Fibroblast of skin of left quadriceps (primary cell): ENCODE data around the gene FADS1.

Source experiments
- DNase-seq, 2 experiments: peaks; one replicate each; pipeline ENCODE4 v3.0.0-alpha.2; 2013; ENCODE audit warnings: low read depth in 2 of 2

FADS1 gene

DNA sequence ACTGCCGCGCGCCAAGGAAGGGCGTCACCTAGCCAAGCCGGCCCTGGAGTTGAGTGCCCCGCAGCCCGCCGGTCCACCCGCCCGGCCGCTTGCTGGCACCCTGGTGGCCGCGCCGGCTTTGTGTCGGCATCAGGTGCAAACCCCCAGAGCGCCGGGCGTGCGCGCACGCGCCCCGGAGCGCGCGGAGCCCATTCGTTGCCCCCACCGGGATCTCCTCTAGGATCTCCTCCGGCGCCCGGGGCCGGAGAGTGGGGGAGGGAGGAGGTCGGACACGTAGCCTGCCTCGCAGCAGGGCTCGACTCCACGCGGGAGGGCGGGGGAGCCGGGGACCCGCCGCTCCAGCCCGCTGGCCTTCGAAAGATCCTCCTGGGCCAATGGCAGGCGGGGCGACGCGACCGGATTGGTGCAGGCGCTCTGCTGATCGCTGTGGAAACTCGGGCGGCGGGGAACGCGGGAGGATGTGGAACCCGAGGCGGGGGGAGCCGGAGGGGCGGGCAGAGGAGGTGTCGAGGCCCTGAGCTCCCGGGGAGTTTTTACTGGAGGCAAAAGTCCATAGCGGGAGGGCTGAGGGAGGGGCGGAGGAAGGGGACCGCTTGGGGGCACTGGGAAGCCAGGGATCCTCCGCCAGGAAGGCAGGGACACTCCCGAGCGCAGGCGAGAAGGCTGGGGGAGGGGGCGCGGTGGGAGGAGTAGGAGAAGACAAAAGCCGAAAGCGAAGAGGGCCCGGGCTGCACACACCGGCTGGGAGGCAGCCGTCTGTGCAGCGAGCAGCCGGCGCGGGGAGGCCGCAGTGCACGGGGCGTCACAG, 11.0 kb upstream of the FADS1 start, which contains the start of gene FADS2:
TSS of gene FADS2 (plus strand) at position 730 of the 808 bp plus-strand sequence. CDS start 91 bp downstream, outside the sequence.
- peak; percentile 89 to 92 for DNase-seq

DNA sequence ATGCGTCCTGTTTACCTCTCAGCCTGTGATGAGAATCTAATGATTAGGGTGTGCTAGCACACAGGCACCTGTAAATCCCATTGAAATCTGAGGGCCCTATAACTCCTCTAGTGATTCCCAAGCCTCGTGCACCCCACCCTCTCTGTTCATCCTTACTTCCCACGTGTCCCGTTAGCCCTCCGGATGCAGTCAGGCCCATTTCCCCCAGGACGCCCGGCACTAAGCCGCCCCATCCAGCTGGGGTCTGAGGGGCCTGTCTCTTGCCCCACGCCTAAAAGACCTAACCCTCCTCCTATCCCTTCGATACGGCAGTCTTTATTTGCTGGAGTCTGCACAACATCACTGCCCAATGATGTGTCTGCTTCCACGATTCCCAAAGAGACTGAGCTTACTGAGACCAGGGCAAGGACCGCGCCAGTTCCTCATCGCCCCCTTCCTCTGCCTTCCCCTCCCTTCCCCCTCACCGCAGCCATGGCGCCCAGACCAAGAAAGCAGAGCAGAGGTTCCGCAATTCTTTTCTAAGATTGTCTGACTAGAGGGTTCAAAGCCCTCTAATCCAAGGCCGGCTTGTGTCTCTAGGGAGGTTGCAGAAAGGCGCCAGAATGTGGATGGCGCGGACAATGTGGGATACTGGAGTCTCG, 10.2 kb upstream of the FADS1 start:
- no peak for DNase-seq

DNA sequence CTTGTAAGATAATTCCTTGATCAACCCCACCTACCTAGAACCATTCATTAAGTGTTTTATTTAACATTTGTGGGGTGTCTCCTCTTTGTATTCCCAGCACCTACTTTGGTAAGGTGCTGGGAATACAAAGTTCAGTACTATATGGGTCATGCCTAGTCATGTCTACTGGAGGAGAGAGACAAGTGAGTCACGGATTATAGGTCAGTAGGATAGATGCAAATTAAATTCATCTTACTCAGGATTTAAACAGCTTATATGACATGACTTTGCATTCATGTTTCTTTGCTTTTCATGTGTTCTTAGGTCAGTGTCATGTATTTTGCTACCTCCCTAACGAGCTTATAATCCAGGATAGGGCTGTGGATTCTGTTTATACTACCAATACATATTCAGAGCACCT, 3.4 kb upstream of the FADS1 start:
- no peak for DNase-seq

DNA sequence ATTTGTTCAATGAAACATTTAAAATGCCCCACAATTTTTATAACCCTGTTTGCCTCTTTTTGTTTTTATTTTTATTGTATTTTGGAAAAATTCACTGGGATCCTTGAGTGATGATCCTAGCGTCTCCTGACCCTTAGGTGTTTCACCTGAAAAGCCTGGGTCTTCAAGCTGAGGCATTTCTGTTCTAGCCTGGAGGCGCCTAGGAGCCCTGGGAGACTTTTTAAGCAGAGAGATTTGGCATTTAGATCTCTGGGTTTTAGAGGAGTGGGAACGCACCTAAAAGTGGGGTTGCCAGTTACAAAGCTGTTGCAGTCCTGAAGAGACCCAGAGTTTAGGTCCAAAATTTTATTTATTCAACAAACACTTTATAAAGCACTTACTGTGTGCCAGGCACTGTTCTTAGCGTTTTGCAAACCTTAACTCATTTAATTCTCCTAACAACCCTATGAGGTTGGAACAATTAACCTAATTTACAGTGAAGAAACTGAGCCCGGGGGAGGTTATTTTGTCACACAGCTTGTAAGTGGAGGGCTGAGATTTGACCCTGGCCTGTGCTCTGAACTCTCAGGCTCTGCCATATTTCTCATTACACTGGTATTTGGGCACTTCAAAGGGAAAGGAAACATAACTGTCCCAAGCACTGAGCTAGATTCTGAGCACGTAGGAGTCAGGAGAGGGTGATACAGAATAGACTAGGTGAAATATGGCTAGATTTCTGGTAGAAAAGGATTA, 834 bp upstream of the FADS1 start:
- DNase-seq, result no peak

DNA sequence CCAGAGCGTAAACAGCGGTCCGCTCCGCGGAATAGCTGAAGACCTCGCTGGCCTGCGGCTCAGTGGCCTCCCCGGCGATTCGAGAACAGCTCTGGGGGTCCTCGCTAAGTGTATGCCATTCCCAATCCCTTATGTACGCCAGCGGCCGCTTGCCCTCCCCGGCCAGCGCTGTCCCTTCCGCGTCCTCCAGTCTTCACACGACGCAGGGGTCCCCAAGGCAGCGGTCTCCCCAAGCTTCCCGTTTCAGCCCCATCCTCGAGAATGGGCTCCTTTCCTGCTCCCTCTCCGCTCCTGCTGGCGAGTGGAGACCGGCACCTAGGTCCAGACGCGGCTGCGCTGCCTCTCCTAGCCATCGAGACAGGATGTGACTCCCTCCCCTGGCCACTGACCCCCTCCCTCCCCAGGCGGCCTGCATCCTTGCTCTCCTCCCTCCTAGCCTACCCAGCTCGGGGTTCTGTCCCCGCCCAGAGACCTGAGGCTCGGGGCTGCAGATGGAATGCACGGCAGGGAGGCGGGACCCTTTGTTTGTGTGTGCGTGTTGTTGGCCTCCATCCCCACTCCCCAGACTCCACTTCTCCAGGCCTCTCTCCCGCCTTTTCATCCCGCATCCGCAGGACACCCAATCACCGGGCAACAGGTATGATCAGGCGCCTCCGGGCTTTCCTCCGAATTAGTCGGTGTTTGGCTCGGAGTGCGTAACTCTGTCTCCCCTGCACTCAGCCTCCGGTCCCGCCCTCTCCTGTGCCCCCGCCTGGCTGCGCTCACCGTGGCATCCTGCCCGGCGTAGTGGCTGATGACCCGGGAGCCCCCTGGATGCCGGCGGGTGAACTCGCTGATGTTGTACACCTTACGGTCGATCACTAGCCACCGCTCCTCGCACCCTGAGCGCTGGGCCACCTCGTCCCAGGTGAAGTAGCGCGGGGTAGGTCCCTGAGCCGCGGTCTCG, 740 bp downstream of the FADS1 start:
- DNase-seq, result no peak

DNA sequence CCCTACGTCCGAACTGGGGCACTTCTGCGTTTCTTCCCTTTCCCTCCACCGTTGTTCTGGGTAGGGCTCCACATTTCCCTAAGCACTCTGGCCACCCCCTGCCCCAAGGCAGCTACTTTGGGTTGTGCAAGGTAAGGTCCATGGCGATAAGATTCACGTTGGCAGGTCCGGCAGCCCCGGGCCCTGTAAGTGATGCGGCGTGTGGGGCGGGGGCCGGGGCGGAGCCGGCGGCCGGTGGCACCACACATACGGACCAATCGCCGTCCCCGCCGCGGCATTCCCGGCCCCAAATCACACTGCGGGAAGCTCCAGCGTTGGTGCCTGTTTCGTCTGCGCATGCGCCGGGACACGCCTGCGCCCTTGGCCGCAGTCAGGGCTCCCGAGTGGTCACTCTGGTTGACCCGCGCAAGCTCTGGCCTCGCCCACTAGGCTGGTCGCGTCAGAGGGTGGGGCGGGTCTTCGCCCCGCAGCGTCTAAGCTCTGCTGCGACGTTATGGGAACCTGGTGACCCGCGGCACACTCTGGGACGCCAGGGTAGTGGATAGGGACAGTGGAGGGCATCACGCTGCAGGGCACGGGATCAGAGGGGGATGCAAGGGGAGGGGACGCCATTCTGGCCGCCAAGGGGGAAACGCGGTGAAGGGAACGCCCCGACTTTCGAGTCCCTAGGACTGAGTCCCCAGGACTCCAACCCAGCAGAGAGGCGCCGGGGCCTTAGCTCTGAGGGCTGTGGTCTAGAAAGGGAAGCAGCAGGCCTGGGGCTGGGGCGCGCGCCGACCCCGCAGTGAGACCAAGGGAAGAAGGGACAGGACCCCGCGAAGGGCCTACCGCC, 1.6 kb downstream of the FADS1 start:
- peak; percentile 71 to 72 for DNase-seq

DNA sequence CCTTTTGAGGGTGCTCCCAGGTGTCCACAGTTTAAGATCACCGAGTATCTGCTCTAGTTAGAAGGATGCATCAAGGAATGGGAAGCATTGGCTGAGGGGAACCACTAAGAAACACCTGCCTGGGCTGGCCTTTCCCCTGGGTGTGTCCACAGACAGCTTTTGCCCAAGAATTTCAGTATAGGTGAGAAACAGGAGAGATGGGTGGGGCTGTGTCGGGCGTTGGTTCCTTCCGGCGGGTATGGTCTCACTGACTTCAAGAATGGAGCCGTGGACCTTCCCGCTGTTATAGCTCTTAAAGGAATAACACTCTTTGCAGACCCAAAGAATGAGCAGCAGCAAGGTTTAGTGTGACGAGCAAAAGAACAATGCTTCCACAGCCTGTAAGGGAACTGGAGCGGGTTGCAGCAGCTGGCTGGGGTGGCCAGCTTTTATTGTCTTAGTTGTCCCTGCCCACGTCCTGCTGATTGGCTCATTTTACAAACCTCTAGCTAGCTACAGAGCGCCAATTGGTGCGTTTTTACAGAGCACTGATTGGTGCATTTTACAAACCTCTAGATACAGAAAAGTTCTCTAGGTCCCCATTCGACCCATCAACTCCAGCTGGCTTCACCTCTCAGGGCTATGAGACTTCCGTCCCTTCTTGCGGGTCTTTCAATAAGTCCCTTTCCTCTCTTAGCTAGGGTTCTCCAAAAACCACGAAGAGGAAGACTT, 2.4 kb downstream of the FADS1 start:
- DNase-seq, result no peak

DNA sequence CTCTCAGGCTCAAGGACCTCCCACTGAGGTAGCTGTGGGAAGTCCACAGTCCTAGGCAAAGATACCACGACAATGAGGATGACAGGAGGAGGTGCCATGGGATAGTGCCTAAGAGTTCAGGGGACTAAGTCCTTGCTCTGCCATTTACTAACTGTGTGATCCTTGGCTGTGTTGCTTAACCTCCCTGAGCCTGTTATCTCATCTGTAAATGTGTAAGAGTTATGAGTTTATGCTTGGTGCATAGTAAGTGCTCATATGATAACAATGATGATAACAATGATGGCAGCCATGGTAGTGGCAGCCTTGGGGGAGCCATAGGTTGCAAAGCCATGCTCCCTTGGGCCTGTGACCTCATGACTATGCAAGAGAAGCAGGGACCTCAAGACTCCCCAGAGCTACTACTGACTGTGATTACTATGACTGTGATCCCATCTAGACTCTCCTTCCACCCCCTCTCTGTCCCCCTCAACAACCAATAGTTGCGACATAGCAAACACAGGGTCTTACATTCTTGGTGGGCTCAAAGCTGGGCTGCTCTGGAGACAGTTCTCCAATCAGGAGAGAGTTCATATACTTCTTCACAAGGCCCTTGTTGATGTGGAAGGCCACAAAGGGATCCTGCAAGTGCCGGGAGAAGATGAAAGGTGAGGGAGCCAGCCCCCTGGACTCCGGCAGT, 3.9 kb downstream of the FADS1 start:
- DNase-seq, result no peak

DNA sequence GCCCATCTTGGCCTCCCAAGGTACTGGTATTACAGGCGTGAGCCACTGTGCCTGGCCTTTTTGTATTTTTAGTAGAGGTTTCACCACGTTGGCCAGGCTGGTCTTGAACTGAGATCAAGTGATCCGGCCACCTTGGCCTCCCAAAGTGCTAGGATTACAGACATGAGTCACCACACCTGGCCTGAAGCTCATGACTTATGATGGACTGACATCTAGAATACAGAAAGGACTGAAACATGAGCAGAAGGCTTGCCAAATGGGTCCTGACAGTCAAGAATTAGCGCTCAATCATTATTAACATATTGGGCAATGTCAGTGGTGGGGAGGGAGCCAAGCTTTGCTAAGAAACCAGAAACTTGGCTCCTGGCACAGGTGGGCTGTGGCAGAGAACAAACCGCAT, 5.0 kb downstream of the FADS1 start:
- no peak for DNase-seq

DNA sequence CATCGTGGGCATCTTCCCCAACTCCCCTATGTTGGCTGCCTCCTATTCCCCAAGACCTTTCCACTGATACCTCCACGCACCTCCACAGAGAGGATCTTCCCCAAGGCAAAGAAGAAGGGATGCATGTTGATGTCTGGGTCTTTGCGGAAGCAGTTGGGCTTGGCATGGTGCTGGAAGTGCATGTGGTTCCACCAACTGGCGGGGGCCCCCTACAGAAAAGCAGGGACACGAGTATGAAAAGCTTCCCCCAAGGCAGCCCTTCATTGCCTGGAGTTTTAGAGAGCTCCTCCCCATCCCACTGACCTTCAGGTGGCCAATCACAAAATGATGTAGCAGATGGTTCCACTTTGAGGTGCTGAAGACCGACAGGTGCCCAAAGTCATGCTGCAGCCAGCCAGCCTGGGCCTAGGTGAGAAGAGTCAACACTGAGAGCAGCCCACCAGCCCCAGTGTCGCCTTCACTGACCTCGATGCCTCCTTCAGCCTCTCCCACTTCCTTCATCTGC, 6.1 kb downstream of the FADS1 start:
- DNase-seq, result no peak

DNA sequence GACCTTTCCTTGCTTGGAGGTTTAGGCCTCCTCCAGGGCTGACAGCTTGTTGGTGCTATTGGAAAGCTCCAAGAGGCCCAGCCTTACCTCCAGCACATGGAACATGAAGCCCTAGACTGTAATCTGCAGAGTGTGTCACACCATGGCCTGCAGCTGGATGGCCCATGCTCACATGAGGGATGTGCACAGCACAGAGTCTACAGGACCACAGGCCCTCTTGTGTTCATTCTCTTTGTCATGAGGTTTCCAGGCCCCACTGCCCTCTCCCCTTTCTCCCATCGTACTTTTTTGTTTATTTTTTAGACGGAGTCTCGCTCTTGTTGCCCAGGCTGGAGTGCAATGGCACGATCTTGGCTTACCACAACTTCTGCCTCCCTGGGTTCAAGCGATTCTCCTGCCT, 10.0 kb downstream of the FADS1 start:
- no peak for DNase-seq

DNA sequence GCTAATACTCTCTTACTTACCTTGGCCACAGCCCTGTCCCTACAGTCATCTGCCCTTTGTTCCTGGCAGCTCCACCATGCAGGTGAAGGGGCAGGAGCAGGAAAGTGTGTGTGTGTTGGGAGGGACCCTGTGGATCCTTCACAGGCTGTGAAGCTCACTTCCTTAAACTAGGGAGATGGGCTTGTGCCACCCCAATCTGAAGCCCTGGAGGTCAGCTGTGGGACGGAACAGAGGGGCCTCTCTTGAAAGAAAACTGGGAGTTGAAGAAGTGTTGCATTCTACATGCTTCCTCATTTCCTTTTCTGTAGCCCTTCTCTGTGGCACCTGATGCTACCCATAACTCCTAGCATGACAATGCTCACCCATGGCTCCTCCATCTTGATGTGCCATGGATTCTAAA, 11.7 kb downstream of the FADS1 start:
- no peak for DNase-seq

DNA sequence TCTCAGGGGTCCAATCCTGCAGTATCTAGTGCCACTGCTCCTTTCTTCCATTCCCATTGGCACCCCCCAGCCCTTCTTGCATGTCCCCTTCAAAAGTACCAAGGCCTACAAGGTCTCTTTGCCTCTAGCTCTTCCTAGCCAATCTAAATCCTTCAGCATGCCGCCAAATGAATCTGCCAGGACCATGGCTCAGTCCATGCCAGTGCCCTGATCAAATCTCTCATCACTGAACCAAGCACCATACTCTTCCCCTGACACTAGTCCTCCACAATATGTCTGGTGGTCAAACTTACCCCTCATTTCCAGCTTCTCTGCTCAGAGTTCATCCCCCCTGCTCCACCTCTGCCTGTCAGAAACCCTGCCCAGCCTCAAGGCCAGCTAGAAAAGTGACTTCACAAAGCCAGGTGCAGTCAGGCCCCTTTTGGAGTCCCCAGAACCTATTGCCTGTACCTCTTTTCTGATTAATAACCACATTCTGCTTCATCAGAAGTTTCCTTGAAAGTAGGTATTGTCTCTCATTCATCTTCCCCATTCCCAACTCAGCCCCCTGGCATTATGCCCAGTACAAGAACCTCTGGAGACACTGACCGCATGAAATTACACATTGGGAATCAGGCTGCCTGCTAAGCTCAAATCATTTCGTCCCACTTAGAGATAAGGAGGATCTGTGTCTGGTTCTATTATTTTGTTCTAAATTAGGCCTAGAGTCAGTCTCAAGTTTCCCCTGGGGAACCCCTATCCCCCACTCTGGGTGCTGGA, 12.7 kb downstream of the FADS1 start:
- DNase-seq, result no peak

DNA sequence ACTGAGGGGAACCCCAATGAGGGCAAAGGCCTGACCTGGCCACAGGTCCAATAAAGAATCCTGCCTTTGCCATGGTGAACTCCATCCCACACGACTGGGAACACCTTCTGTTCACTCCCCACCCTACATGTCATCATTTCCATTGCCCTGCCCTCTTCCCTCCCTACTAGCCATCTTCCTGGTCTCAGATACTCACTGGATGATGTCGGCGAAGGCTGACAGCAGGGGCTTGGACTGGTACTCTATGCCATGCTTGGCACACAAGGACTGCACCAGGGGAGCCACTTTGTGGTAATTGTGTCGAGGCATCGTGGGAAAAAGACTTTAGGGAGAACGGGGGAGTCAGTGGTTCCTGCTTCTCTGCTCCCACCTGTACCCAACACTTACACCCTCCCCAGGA, 14.2 kb downstream of the FADS1 start:
- DNase-seq, result no peak

DNA sequence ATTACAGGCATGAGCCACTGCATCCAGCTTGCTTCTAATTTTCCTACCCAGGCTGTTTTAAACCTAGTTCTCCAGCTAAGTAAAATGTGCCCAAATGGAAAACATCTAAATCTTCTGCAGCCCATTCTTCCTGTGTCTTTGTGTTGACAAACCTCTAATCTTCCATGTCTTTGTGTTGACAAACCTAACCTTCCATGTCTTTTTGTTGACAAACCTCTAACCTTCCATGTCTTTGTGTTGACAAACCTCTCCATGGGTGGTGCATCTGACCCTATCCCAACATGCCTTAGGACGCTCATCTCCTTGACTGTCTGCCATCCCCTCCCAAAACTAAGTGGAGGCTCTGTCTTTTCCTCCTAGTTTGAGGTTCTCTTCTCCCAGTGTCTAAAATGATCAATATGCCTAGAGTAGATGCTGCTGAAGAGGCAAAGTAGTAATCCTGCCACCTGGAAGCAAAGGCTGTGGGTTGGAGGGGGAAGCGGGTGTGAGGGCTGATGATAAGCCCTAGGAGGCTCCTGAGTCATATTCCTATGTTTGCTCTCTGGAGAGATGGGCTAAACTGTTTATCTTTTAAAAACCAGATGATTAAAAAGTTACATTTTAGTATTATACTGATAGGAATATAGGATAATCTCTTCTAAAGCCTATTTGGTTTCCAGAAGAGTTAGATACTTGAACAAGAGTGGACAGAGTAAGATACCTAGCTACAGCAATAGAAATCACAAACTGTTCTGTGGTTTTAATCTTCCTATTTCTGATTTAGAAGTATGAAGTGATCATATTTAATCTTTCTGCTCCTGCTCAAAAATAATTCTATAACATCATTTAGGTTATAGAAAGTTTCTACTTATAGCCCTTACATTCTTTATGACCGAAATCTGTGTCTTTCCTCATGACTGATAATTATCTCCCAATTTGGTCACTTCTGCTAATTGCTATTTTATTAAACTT, 16.2 kb downstream of the FADS1 start:
- DNase-seq, result no peak

DNA sequence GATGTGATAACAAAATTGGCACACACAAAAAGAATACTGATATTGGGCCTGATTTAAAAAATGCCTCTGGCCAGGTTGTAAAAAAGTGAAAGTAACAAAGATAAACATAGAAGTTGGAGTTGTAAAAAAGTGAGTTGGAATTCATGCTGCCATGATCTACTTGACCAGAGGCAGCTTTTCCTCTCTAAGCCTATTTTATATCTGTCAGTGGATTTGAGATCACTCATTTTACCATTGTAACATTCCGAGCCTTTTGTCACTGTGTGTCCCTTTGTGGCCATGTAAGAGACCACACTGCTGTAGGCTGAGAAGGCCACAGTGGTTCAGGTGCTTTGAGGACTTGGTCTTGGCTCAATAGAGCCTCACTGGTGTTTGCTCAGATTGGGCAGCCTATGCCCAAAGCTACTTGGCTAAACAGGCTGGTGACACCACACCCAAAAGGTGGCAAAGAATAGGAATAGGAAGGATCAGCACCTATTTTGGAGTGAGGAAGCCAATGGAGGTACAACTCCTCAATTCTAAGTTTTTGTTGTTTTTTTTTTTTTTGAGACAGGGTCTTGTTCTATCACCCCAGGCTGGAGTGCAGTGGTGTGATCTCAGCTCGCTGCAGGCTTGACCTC, 17.0 kb downstream of the FADS1 start:
- DNase-seq, result no peak
